NOMO-1 treated with dmso at 0.1 percent for 144 hours (cell line): Measurements from ENCODE around the gene AGAP9.
"Not testable (repeated sequence)": the region's sequence is repeated elsewhere in the genome, so short reads cannot be mapped to it uniquely, and the experiment has no call there.

Experiments used
- DNase-seq: peaks from one replicate; lab custom pipeline; 2025; ENCODE audit not compliant: unreplicated experiment; lab: John Stamatoyannopoulos, UW

AGAP9 gene

DNA sequence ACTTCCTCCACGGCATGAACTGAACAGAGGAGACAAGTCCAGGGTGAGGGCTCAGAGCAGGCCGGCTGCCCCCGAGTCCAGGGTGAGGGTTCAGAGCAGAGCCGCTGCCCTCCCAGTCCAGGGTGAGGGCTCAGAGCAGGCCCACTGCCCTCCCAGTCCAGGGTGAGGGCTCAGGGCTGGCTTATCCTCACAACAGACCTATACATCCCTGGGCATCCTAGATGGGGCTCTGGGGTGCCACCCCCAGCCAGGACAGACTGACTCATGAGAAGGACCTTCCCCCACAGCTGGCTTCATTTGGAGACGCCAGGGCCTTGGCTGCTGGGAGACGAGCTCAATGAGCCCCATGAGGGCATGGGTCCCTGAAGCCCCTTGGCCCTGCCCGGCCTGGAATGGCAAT lies 33.8 kb downstream of the AGAP9 start:
- DNase-seq = not testable (repeated sequence)

DNA sequence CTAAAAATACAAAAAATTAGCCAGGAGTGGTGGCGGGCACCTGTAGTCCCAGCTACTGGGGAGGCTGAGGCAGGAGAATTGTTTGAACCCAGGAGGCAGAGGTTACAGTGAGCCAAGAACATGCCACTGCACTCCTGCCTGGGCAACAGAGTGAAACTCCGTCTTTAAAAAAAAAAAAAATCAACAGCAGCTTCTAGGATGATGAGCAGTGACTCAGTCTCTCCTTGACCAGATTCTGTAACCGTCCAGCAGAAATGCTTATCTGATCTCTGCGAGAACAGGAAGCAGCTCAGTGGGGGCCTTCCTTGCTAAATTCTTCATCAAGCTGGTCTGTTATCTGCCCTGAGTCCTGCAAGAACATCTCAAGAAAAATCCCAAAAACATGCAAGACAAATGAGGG lies 37.5 kb downstream of the AGAP9 start:
- DNase-seq = not testable (repeated sequence)

DNA sequence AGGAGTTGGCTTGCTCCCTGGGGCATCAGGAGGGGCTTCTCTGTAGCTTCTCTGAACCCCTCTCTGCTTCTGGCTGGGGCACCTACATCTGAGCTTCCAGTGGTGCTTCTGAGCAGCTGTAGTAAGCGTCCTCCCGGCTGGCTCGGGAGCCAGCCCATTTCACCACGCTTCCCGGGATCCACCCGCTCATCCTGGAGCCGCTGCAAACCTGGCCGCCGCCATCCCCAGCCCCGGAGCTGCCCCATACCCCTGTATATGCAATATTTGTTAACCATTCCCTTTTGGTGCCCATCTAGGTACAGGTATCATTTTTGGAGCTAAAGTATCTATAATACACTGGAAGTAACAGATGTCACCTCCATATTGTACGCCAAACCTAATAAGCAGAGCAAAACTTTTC lies 38.7 kb downstream of the AGAP9 start:
- not testable (repeated sequence) for DNase-seq

DNA sequence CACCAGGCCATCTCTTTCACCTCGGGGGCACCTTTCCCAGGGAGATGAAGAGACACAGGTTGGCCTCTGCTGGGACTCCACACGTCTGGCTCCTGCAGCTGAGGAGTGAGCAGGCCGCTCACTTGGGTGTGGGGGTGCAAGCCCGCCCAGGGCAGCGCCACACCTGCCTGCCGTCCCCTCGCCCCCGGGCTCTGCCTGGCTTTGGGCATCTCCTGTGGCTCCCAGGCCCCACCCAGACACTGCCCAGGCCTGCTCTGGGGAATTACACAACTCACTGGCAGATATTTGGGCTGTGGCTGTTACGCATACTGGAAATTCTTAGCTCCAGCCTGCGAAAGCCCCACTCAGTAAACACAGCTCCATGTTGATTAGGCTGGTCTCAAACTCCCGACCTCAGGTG lies 39.5 kb downstream of the AGAP9 start, which contains the start of gene ANXA8:
Gene ANXA8, minus strand, starts transcription at position 193 of the 400 bp plus-strand sequence. Its CDS starts 182 bp downstream, at position 11.
- not testable (repeated sequence) for DNase-seq

DNA sequence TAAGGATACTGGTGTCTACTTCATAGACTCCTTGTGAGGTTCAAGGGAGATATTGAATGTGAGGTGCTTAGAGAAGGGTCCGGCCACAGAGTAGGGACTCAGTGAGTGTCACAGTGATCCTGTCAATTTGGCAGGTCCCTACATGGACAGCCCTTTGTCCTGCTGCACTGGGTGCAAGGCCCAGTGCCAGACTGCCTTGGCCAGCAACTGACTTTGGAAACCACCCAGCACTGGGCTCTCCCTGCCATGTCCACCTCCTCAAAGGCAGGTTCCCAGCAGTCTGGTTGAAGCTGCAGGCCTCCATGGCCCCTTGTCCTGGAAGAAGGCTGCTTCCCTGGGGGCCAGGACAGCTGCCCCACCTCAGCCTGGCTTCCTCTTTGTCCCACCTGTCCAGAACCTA lies 41.1 kb downstream of the AGAP9 start:
- DNase-seq = not testable (repeated sequence)

DNA sequence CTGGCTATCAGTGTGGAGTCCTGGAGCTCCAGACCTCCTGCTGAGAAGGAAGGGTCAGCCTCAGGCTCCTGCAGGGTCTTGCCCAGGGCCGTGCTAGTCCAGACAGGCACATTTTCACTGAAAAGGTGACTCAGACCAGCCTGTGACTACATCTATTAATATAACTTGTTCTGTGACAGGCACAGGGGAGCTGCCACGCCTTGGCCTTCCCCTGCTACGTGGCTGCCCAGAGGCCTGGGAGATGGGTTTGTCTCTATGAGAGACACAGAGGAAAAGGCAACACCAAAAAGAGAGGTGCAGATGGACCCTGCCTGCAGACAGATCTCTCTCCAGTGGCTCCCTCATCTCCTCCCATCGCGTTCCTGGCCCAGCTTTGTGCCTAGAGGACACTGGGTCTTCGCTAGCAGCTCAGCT lies 41.7 kb downstream of the AGAP9 start:
- not testable (repeated sequence) for DNase-seq

DNA sequence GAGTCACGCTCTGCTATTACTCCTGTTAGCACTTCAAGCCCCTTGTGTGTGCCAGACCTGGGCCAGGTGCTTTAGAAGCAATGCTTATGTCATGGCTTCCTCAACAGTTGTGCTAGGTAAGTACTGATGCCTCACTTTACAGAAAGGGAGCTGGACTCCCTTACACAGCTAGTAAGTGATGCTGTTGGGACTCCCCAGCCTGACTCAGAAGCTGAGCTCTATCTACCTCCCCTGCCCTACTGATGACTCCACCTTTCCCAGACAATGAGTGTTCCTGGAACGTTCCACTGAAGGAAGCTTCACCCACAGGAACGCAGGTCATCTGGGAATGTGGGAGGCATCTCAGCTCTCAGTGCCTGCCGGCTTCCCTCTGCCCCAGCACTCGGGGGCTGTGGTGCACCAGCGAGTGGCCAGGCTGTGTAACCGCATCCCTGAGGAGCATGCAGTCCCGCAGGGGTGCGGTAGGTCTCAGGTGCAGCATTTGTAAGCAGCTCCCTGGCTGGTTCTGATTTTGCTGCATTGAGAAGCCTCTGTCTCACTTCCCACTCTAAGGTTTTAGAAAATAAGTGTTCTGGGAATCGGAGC lies 42.2 kb downstream of the AGAP9 start:
- not testable (repeated sequence) for DNase-seq

DNA sequence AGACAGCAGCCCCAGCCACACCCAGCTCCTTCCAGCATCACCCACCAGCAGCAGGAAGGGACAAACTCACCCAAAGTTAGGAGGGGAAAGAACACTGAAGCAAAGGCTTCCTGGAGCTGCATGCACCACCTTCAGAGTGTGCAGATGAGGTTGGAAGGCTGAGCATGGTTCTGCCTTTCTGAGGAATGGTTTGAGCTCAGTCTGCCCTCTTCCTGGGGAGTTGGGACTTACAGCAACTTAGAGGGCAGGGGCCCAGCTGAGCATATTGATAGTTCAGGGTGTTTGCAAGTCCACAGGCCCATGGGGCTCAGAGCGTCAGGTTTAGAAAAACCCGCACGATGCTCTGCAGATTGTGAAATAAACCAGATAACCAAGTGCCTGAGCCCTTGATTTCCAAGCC lies 43.3 kb downstream of the AGAP9 start:
- not testable (repeated sequence) for DNase-seq

DNA sequence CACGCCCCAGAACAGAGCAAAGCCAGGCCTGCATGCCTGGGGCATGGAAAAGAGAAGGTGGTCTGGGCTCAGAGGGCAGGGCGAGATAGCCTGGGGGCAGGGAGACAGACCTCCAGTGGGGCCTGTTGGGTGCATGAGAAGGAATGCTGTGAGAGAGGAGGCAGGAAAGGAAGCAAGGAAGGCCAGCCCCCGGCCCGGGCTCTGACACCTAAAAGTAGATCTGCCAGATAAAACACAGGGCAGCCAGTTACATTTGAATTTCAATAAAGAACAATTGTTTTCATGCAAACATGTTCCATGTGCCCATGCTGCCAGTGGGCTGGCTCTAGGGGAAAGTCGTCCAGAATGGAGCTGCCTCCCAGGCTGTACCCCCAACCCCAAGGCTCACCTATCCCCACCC lies 45.3 kb downstream of the AGAP9 start:
- DNase-seq = not testable (repeated sequence)

DNA sequence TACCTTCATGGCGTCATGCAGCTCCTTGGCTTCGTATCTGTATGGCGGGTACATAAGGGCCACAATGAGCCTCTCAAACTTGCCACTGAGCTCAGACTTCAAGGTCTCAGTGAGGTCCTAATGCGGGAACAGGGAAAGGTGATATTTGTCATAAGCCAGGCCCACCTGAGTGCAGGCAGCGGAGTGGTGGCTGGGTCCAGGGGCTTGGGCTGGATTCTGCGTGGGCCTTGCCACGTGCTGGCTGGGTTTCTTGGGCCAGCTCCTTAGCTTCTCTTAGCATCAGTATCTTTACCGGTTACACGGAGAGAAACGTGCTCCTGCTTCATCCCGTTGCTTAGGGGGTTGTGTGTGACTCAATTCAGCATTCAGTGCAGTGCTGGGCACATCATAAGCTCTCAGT lies 46.4 kb downstream of the AGAP9 start:
- DNase-seq = not testable (repeated sequence)

DNA sequence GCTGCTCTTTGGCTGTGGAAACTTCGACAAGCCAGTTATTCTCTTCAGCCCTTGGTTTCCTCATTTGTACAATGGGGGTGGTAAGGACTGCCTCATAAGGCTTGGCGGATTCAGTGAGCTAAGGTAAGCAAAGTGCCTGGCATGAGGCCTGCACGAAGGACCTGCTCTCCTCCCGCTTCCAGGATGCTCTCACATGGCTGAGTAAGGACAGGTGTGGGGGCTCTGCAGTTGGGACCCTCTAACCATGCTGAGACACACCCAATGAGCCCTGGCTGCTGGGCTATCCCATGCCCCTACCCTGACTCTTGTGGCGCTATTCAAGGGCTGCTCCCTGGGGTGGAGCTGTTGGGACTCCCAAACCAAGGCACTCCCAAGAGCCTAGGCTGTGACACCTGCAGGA lies 48.3 kb downstream of the AGAP9 start:
- not testable (repeated sequence) for DNase-seq

DNA sequence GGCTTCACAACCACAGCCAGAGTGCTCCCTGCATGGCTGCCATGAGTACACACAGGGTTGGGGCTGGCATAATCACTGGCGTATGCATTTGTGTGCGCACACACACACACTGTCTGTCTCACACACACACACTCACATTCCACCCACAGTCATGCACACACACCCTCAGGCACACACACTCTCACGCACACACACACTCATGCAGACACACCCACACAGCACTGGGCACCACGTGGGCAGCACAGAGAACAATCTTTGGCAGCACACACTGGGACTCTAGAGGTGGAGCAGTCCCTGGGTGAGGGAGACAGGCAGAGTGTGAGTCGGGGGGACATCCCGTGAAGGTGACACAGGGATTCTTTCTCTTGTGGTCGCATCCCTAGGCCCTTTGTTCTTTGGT lies 49.9 kb downstream of the AGAP9 start:
- not testable (repeated sequence) for DNase-seq

DNA sequence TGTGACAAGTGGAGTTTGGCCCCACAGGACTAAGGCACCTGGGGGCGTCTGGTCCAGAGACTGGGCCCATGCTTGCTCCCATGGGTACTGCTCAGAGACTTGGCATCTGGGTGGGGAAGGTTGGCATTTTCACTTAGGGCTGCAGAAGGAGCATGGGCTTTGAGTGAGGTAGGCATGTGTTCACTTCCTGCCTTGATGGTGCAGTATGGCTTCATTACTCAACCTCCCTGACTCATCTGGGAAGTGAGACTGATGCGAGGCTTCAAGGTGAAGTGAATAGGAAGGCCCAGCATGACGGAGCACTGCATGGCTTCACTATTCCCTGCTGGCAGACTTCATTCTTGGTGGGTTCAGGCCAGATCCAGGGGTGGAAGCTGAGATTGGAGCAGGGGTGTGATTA lies 50.8 kb downstream of the AGAP9 start:
- DNase-seq = not testable (repeated sequence)

DNA sequence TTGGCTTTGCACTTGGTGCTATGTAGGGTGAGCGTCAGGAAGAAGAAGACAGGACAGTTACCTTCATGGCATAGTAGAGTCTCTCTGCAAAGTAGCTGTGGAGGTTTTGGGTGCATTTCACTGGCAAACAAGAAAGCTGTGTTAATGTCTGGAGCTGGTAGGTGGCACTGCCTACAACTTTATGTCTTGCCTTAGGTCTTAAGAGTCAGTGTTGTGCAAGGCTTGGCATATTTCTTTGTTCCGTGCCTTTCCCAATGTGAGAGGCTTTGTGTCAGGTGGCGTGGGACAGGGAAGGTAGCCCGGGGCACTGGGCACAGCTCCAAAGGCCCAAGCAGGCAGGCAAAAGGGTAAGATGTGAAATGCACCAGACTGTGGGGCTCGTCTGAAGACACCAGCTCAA lies 51.4 kb downstream of the AGAP9 start:
- not testable (repeated sequence) for DNase-seq

DNA sequence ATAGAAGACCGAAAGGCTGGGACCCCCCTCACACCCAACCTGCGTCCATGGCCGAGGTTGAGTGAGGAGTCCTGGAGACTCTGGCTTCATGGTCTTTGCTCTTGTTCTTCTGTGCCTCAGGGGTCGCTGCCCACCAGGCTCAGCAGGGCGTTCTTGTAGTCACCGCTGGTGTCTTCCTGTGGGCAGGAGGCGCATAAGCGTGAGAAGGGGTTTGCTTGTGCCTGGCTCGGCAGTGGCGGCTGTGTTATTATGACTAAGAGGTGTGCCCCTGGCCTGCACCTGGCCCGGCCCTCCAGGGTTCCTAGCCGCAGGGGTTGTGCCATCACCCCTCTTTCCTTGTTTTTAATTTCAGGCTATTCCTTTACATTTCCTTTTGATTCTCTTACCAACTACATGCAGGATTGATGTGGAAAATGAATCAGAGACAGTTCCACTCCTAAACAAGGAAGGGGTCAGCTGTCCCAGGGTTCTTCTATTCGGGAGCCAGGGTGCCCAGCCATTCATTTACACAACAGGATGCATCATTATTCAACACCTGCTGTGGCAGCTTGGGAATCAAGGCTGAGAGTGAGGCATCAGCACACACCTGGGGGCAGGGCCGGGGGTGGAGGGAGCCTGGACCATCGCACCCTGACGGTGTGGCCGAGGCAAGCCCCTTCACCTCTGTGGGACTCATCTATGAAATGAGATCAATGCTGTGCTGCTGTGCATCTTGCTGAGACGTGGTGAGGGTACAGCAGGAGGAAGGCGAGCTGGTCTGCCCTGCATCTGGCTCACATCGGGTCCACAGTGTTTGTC lies 54.5 kb downstream of the AGAP9 start:
- not testable (repeated sequence) for DNase-seq

DNA sequence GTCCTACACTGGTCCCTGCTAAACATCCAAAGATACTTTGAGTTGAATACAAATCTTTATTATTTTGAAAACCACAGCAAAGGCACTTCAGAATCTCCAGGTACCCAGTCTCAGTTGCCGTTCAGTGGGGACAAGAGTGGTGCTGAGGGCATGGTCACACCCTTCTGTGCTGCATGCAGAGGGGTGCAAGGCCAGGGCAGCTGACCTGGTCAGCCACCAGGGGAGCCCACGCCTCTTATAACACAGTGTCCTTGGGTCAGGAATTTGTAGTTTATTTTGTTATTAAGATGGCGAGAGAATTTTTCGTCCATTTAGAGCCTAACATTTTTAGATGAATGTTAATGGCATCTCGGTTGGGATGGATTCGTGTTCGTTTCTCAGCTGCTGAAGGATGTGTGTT lies 55.5 kb downstream of the AGAP9 start:
- not testable (repeated sequence) for DNase-seq

DNA sequence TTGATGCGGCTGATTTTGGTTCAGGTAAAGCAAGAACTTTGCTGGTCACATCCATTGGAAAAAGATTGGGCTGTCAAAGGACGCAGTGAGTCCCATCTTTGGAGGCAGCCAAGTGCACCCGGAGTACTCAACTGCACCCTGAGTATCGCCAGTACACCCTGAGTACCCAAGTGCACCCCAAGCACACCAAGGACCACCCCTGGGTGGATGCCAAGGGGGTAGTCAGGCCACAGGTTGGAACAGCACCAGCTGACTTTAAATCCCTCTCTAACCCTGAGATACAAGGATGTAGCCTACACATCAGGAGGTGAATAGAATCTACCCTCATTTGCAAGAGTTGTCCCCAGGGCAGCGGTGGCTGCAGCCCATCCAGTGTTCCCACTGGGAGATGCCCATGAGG lies 56.0 kb downstream of the AGAP9 start:
- not testable (repeated sequence) for DNase-seq

DNA sequence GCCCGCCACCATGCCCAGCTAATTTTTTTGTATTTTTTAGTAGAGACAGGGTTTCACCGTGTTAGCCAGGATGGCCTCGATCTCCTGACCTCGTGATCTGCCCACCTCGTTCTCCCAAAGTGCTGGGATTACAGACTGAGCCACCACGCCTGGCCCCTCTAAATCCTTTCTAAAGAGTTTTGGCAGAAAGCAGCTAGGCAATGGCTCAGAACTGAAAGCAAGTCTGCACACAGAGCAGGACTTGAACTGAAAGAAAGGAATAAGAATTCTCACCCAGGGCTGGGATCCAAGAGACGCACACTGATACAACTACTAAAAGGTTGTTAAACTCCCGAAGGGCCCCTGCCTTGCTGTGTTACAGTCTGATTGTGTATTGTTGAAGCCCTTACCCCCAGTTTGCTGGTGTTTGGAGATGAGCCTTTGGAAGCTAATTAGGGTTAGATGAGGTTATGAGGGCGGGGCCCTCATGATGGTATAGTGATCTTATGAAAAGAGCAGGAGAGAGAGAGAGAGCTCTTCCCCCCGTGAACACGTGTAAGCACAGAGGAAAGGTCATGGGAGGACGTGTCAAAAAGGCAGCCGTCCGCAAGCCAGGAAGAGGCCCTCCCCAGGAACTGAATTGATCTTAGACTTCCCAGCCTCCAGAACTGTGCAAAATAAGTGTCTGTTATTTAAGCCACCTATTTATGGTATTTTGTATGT lies 58.1 kb downstream of the AGAP9 start:
- DNase-seq = not testable (repeated sequence)

DNA sequence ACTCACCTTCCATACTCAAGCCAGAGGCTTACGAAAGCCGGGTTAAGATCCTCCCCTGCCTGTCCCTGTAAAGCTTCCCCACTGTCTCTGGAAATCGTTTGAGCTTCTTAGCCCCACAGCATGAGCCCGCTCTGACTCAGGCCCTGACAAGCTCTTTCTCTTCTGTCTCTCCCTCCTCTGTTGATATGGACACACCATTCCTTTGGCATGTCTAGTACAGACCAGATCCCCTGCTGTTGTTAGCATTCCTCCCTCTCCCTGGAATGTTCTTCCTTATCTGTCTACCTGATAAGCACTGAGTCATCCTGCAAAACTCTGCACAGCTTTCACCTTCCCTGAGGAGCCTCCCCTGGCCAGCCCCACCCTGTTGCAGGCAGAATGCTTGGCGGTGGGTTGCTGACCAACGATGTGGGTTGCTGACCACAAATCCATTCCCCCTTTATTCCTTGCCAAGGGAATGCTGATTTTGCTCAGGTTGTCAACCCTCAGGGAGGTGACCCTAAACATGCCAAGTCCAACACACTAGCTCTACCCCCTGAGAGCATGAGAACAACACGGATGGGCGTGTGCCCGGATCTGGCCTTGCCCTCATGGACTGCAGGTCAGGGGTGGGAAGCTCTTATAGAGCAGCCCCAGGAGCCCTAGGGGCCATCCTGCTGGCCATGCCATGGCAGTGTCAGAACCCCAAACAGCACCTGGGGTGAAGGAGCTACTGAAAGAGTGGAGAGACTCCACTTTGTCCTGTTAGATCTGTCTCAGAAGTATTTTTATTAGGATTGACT lies 60.7 kb downstream of the AGAP9 start:
- DNase-seq = not testable (repeated sequence)

DNA sequence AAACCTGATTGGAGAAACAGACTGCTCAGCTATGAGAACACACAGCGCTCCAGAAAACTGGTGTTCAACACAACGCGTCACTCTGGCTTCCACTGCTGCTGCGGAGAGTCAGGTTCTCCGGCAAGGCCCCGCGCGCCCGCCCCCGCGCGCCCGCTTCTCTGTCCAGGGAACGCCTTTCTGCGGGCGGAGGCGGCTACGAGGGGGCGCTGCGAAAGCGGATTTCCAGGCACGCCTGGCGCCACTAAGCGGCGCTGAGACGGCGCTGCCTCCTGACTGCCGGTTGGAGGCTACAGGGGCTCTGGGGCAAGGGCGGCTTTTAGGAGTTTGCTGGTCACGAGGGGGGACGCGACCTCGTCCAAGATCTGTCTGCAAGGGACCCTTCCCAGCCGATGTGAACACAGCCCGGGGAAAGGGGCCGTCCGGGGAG lies 62.2 kb downstream of the AGAP9 start:
- not testable (repeated sequence) for DNase-seq
